ENCODE measurements around the gene PLSCR2.
"Not testable (repeated sequence)": the region's sequence is repeated elsewhere in the genome, so short reads cannot be mapped to it uniquely, and the experiment has no call there.

The PLSCR2 gene

GRCh38 chr3:146412711-146413110 lies 56.6 kb downstream of the PLSCR2 start:
- DNase-seq, result not testable (repeated sequence)

GRCh38 chr3:146407956-146408355 lies 61.4 kb downstream of the PLSCR2 start:
- no peak for DNase-seq

- DNase-seq, result no peak
Measured at GRCh38 chr3:146404436-146404835, 64.9 kb downstream of the PLSCR2 start.

GRCh38 chr3:146403792-146404191 lies 65.6 kb downstream of the PLSCR2 start:
- DNase-seq, result no peak

DNA sequence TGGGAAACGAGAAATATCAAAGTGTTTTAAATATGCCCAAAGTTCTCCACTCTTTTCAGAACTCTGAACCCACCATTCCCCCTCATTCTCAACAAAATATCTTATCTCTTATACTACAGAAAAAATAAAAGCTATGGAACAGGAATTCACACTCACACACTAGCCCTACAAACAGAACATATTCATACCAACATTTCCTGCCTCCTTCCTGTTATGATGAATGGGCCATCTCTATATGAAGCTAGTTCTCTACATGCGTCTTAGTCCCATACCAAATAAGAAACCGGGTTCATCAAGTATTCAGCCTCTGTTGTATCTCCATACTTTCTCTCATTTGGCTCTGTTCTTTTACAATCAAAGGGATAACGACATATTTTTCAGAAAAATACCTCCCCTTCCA lies 72.6 kb downstream of the PLSCR2 start:
- DNase-seq, result no peak

GRCh38 chr3:146395164-146395563 lies 74.2 kb downstream of the PLSCR2 start:
- DNase-seq, result no peak

GRCh38 chr3:146390957-146391356 lies 78.4 kb downstream of the PLSCR2 start:
- no peak for DNase-seq

- DNase-seq, result no peak
Measured at GRCh38 chr3:146390006-146390772, 79.2 kb downstream of the PLSCR2 start.

- DNase-seq, result no peak
Measured at GRCh38 chr3:146387566-146387965, 81.8 kb downstream of the PLSCR2 start.

DNA sequence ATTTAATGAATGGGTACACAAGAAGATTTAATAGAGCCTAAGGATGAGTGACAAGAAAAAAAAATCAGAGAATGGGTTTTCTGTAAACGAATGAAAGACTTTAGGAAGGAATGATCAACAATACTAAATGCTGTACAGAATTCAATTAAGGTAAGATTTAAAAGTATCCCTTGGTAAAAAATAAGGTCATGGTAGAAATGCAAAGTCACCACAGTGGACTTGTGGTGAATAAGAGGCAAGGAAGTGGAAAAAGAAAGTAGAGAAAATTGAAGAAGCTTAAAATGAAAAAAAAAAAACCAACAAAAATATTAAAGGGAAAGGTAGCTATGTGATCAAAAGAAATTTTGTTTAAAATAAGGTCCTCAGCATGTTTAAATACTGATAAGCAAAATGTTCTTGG lies 82.4 kb downstream of the PLSCR2 start:
- no peak for DNase-seq

DNA sequence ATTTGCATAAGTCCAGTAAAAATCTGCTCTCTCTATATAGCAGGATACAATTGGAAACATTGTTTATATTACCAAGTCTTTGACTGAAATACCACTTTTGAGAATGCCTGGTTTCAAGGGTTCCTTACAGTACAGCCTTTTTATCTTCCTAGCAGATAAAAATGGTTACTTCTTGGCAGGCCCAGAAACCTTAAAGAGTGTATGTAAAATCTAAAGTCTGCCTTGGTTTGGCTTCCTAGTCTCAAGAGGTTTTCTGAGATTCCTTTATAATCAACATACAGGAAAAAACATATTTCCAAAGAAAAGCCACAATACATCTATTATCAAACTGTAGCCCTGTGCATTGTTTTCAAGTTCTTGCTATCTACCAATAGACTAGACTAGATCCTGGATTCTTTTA lies 84.6 kb downstream of the PLSCR2 start:
- DNase-seq, result no peak
